NCI-H1436 treated with DMSO at 0.1 percent for 48 hours (cell line): ENCODE measurements around the gene IL25.
"Not testable (repeated sequence)": the region's sequence is repeated elsewhere in the genome, so short reads cannot be mapped to it uniquely, and the experiment has no call there.

Source experiments
- DNase-seq: peaks from one replicate; lab custom pipeline; 2025; lab: John Stamatoyannopoulos, UW

IL25 gene

GRCh38 chr14:23409966-23410635 is 37.5 kb downstream of the IL25 start:
- no peak for DNase-seq

GRCh38 chr14:23411563-23412525 is 39.2 kb downstream of the IL25 start:
- DNase-seq: no peak

- DNase-seq: no peak
Observed at GRCh38 chr14:23413681-23414080, 41.1 kb downstream of the IL25 start.

- DNase-seq: no peak
Observed at GRCh38 chr14:23414254-23414653, 41.6 kb downstream of the IL25 start.

GRCh38 chr14:23414906-23415820 is 42.6 kb downstream of the IL25 start:
- DNase-seq: no peak

GRCh38 chr14:23415821-23416778 is 43.5 kb downstream of the IL25 start:
- no peak for DNase-seq

- DNase-seq: no peak
Observed at GRCh38 chr14:23416801-23417200, 44.2 kb downstream of the IL25 start.

GRCh38 chr14:23417269-23417668 is 44.7 kb downstream of the IL25 start:
- DNase-seq: not testable (repeated sequence)

GRCh38 chr14:23418021-23418420 is 45.4 kb downstream of the IL25 start:
- no peak for DNase-seq

GRCh38 chr14:23419646-23420045 is 47.0 kb downstream of the IL25 start:
- not testable (repeated sequence) for DNase-seq

GRCh38 chr14:23421594-23421993 is 49.0 kb downstream of the IL25 start:
- no peak for DNase-seq

GRCh38 chr14:23423657-23424056 is 51.0 kb downstream of the IL25 start:
- no peak for DNase-seq

- no peak for DNase-seq
Observed at GRCh38 chr14:23425169-23425568, 52.6 kb downstream of the IL25 start.

- DNase-seq: not testable (repeated sequence)
Observed at GRCh38 chr14:23425798-23426197, 53.2 kb downstream of the IL25 start.
